SU-DHL-6 (cell line): ENCODE measurements around the gene MAP3K12.

ENCODE experiments used
- H2AFZ ChIP-seq: fragments of 200-600 bp; sonication (generic); 2 replicates; pipeline ENCODE4 v1.6.1; 2014; ENCODE audit warnings: low read depth, mild to moderate bottlenecking, moderate library complexity, mixed read lengths, antibody characterized with exemption, low read length; ENCODE audit not compliant: severe bottlenecking
- H3F3A ChIP-seq: fragments of 200-600 bp; shearing (Covaris generic); 2 replicates; pipeline ENCODE4 v1.6.0; 2016; ENCODE audit warnings: antibody characterized with exemption, mild to moderate bottlenecking; ENCODE audit not compliant: insufficient read depth
- H3K27ac ChIP-seq: fragments of 200-600 bp; sonication (generic); 2 replicates; pipeline ENCODE4 v1.5.1; 2016; ENCODE audit warnings: low read depth, mild to moderate bottlenecking, low read length, moderate library complexity, mixed read lengths
- H3K27me3 ChIP-seq: fragments of 200-600 bp; sonication (generic), shearing (Covaris generic); 2 replicates; pipeline ENCODE4 v1.6.0; 2014; ENCODE audit warnings: mild to moderate bottlenecking, low read length
- H3K36me3 ChIP-seq: fragments of 200-600 bp; sonication (generic); 2 replicates; pipeline ENCODE4 v1.6.1; 2014; ENCODE audit warnings: mild to moderate bottlenecking, low read length, mixed read lengths
- H3K4me2 ChIP-seq: fragments of 300-600, 200-600 bp; shearing (Covaris generic), sonication (generic); 2 replicates; pipeline ENCODE4 v1.6.0; 2014; ENCODE audit warnings: low read length, low read depth, mild to moderate bottlenecking; ENCODE audit not compliant: poor library complexity, severe bottlenecking
- H3K4me3 ChIP-seq: fragments of 200-600 bp; sonication (generic); 2 replicates; pipeline ENCODE4 v1.5.1; 2014; ENCODE audit warnings: antibody characterized with exemption, low read length, mild to moderate bottlenecking, mixed read lengths; ENCODE audit not compliant: insufficient read depth, poor library complexity, severe bottlenecking
- H3K79me2 ChIP-seq: fragments of 200-600 bp; sonication (generic); 2 replicates; pipeline ENCODE4 v1.6.1; 2014; ENCODE audit warnings: mild to moderate bottlenecking, low read length, moderate library complexity; ENCODE audit not compliant: insufficient read depth
- H3K9ac ChIP-seq: fragments of 200-600 bp; sonication (generic); 2 replicates; pipeline ENCODE4 v1.7.0; 2014; ENCODE audit warnings: mild to moderate bottlenecking, low read length
- H3K9me2 ChIP-seq: fragments of 200-600 bp; sonication (generic); replicated peaks from 2 replicates; pipeline ENCODE4 v1.6.1; 2014; ENCODE audit warnings: low read length; ENCODE audit not compliant: insufficient read depth
- H3K9me3 ChIP-seq: fragments of 200-600 bp; sonication (generic); 2 replicates; pipeline ENCODE4 v1.6.1; 2014; ENCODE audit warnings: low read length, mixed read lengths; ENCODE audit not compliant: insufficient read depth
- H4K20me1 ChIP-seq: fragments of 200-600 bp; sonication (generic); 2 replicates; pipeline ENCODE4 v1.6.1; 2014; ENCODE audit warnings: low read depth, mild to moderate bottlenecking, antibody characterized with exemption, low read length, moderate library complexity, mixed read lengths
- CTCF ChIP-seq: fragments of 200-600 bp; sonication (generic); IDR thresholded peaks from one replicate; pipeline ENCODE4 v1.5.1; 2017; ENCODE audit warnings: antibody characterized with exemption, mild to moderate bottlenecking, low read length, moderate library complexity; ENCODE audit not compliant: insufficient read depth, poor library complexity, severe bottlenecking
- EZH2phosphoT487 ChIP-seq: fragments of 200-600 bp; sonication (generic), shearing (Covaris generic); conservative IDR thresholded peaks from 2 replicates; pipeline ENCODE4 v1.6.1; 2018; ENCODE audit warnings: mild to moderate bottlenecking, antibody characterized with exemption, low read length, moderate library complexity, mixed read lengths

The MAP3K12 gene

GRCh38 chr12:53502331-53502730, 3.1 kb upstream of the MAP3K12 start:
- Histone ChIP-seq H3K27ac (no peak overlapping the region), H2AFZ (no peak overlapping the region), H3K4me3 (peak overlapping the region; percentile 67), H3K4me2 (peak overlapping the region; percentile 74), H3K27me3 (no peaks in the 10 kb centered on the region), H3K9me3 (no peaks in the 10 kb centered on the region), H3K79me2 (peaks cover 13% of the 10 kb centered on the region), H3K9me2 (no peaks in the 10 kb centered on the region), H3F3A (peaks cover 7% of the 10 kb centered on the region; the same call in 1 of the 2 replicates), H3K36me3 (no peaks in the 10 kb centered on the region), H4K20me1 (no peaks in the 10 kb centered on the region), H3K9ac (peak overlapping the region; percentile 82)
- TF ChIP-seq EZH2phosphoT487, result no peak
- no peak for TF ChIP-seq CTCF

DNA sequence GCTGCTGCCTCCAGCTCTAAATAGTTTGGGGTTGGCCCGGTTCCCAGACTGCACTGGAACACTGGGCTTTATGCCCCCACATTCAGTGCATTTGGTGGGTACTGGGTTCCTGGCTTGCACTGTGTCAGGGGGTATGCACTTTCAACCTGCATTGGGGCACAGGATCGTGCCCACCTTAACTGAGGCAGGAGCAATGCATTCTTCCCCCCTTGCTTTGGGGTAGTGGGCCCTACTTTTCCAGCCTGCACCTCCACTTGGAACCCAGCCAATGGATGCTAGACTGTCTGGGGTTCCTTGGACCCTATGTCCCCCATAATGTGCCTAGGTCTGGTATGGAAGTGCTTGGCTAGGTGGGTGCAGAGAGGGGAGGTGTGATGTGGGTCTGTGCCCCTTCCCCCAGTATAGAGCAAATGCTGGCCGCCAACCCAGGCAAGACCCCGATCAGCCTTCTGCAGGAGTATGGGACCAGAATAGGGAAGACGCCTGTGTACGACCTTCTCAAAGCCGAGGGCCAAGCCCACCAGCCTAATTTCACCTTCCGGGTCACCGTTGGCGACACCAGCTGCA, 2.4 kb upstream of the MAP3K12 start:
- peak overlapping the region; percentile 82 for H3K9ac ChIP-seq
- no peaks in the 10 kb centered on the region for H4K20me1 ChIP-seq
- peak overlapping the region; percentile 67 for H3K4me3 ChIP-seq
- TF ChIP-seq EZH2phosphoT487 (no peak), CTCF (no peak)
- peaks cover 13% of the 10 kb centered on the region for H3K79me2 ChIP-seq
- H3F3A ChIP-seq, result peaks cover 7% of the 10 kb centered on the region; the same call in 1 of the 2 replicates
- peak overlapping the region; percentile 75 for H2AFZ ChIP-seq
- no peaks in the 10 kb centered on the region for H3K36me3 ChIP-seq
- peak overlapping the region; percentile 87 for H3K27ac ChIP-seq
- no peaks in the 10 kb centered on the region for H3K9me3 ChIP-seq
- no peaks in the 10 kb centered on the region for H3K27me3 ChIP-seq
- no peaks in the 10 kb centered on the region for H3K9me2 ChIP-seq
- peak overlapping the region; percentile 74 for H3K4me2 ChIP-seq

DNA sequence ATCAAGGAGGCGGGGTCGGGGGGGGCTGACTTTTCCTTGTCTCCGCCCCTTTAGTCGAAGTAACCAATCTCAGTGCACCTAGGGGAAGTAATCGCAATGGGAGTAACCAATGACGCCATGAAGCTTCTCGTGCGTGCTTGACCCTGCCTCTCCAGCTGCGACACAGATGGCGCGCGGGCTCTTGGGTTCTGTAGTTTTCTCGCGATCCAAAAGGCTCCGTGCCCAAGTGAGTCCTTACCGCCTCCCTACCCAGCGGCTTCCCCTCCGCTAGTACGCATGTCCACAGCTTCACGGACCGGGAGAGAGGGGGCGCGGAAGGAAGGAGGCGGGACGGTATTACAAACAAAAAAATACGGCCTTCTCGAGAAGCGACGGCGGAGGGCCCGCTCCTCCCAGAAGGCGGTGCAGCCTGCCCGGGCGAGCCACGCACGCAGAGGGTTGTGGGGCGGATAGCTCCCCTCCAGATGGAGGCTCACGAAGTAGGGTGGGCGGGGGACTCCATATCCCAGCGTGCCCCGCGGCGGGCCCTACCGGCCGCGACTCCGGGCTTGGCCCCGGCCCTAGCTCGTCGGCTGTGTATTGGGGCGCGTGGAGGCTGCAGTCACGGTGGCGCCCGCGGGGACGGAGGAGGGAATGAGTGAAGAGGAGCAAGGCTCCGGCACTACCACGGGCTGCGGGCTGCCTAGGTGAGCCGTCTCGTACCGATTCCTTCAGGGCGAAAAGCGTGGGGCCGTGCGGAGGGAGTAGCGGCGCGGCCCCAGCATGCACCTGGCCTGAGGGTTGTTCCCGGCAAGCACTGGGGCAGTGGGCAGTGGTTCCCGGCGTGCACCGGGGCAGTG, 1.7 kb upstream of the MAP3K12 start, which contains the start of gene TARBP2:
Gene TARBP2 (plus strand): TSS at position 508 of the 839 bp plus-strand sequence. CDS start 126 bp downstream, at position 634.
- peaks cover 7% of the 10 kb centered on the region; the same call in 1 of the 2 replicates for H3F3A ChIP-seq
- peak within 1 kb of the TSS; percentile 67 for H3K4me3 ChIP-seq
- H3K9ac ChIP-seq, result peak within 1 kb of the TSS; percentile 82
- H4K20me1 ChIP-seq, result no peaks in the 10 kb centered on the region
- H3K27me3 ChIP-seq, result no peaks in the 10 kb centered on the region
- peak within 1 kb of the TSS; percentile 74 for H3K4me2 ChIP-seq
- H3K9me3 ChIP-seq, result no peaks in the 10 kb centered on the region
- H3K9me2 ChIP-seq, result no peaks in the 10 kb centered on the region
- H3K36me3 ChIP-seq, result no peaks in the 10 kb centered on the region
- peak within 1 kb of the TSS; percentile 87 for H3K27ac ChIP-seq
- H3K79me2 ChIP-seq, result peaks cover 13% of the 10 kb centered on the region
- TF ChIP-seq EZH2phosphoT487 (no peak), CTCF (no peak)
- H2AFZ ChIP-seq, result peak within 1 kb of the TSS; percentile 75
